ENCODE results near the gene IFI6.
"Not testable (repeated sequence)": the region's sequence is repeated elsewhere in the genome, so short reads cannot be mapped to it uniquely, and the experiment has no call there.

Gene IFI6, protein sequence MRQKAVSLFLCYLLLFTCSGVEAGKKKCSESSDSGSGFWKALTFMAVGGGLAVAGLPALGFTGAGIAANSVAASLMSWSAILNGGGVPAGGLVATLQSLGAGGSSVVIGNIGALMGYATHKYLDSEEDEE

DNA sequence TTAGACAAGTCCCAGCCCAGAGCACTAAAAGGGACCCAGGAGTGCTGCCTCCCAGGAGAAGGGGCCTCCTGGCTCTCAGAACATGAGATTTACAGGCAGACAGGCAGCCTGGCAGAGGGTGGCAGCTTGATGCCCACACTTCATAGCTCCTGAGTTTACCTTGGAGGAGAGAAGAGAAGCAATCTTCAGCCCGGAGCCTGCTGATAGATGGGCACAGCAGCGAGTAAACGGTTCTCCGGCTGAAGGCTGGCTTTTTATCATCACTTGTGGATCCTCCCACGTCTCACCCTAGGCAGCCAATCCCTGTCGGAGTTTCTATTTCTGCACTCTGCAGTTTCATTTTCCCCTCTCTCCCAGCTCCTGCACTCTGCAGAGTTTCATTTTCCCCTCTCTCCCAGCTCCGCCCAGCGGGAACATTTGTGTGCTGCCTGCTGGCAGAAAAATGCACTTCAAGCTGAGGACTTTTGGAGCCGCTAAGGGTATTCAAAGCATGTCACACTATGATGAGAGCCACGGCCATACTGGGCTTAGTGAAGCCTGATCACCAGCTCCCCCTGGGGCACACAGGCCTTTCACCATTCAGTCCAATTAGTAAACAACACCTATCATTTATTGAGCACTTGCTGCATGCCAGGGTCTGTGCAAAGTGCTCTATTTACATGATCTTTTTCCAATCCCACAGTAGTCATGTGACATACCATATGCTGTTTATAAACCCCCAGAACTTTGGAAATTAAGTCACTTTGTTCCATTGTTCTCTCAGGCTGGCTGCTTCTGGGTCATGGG lies at the start of gene IFI6:
Gene IFI6, minus strand, starts transcription at position 229 of the 786 bp plus-strand sequence. CDS start 2,878 bp downstream, outside the sequence.
- DNase-seq (peak; percentile 72), ATAC-seq (peak; percentile 93)

DNA sequence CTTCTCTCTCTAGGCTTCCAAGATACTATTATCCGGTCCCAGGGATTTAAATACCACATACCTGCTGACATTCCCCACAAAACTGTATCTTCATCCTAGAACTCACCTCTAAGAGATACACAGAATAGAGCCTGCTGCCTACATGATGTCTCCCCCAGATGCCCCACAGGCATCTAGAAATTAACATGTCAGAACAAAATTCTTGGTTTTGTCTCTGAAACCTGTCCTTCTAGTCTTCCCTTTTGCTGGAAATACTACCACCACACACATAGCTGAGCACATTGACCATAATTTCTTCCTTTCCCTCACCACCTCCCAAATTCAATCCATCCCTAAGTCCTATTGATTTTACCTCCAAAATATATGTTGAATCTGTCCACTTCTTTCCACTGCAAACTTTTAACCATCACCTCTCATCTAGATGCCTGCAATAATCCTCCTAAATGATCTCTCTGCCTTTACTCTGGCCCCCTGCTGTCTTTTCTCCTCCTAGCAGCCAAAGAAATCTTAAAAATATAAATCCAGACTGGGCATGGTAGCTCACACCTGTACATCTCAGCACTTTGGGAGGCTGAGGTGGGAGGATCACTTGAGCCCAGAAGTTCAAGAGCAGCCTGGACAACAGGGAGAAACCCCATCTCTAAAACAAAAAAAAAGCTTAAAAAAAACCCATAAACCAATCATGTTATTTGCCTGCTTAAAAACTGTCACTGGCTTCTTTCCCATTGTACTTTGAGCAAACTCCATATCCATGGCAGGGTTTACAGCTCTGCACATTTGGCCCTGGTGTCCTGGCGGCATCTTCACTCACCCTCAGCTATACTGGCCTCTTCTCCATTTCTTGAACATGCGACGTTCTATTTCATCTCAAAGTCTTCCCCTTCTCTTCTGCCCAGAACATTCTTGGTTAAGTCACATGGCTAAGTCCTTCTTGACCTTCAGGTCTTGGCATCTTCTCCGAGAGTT lies 47.6 kb upstream of the IFI6 start:
- no peak for ATAC-seq
- no peak for DNase-seq

DNA sequence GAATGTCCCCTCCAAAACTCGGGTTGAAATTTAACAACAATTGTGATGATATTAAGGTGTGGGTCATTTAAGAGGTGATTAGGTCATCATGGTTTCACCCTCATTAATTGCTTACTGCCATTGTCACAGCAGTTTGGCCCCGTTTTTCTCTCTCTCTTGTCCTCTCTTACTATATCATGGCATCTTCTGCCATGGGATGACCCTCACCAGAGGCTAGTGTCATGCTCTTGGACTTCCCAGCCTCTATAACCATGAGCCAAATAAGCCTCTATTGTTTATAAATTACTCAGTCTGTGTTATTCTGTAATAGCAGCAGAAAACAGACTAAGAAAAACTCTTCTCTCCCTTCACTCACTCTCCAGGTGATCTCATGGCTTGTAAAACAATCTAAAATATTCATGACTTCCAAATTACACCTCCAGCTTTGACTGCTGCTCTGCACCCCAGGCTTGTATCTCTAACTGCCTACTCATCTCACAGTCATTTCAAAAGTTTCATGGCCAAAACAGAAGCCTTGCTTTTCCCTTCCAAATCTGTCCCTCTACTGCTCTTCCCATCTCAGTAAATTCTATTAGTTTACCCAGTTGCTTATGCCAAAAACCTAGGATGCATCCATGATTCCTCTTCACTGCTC lies 44.4 kb upstream of the IFI6 start:
- no peak for ATAC-seq

DNA sequence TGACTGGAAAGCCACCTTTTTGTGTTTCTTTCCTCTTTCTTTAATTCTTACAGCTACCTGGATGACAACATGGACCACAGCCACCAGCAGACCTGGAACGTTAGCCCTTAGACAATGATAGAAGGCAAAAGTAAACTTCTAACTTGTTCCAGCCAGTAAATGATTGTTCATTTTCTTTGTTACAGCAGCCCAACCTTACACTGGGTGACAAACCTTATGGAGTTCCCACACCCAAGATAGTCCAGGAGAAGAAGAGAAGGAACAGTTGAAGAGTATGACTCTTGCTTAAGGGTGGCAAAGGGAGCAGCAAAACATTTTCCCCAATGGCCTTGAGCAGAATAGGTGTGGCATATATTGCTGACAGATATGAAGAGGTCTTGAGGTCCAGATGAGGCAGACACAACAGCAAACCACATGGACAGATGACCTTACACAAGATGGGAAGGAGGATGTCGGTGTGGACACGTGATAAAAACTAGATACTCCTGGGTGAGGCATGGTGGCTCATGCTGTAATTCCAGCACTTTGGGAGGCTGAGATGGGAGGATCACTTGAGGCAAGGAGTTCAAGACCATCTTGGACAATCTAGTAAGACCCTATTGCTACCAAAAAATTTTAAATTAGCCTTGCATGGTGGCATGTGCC lies 42.0 kb upstream of the IFI6 start:
- no peak for DNase-seq
- ATAC-seq = no peak

More for the DNA sequence above, 44.4 kb upstream of the IFI6 start:
- DNase-seq = no peak

DNA sequence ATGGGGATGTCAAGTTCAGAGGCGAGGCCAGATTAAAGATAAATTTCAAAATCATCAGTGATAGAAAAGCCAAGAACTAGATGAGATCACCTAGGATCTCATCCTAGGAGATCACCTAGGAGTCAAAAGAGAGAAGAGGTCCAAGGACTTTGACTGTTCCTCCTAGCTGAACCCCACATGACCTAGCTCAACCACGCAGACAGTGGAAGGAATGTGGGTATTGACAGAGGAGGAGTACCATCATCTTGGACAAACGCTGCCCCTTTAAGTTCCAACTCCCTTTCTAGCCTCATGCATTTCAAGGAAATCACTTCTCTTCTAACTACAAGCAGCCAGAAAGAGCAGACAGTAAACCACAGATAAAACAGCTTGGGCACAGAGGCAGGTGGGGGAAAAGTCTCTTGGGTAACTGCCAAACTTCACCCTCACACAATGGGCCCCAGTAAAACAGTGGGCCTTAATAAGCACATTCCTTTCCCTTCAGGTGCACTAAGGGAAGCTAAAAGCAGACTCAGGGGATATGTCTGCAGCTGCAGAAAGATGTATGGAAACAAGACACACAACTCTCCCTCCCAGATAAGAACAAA lies 41.2 kb upstream of the IFI6 start:
- DNase-seq = no peak

DNA sequence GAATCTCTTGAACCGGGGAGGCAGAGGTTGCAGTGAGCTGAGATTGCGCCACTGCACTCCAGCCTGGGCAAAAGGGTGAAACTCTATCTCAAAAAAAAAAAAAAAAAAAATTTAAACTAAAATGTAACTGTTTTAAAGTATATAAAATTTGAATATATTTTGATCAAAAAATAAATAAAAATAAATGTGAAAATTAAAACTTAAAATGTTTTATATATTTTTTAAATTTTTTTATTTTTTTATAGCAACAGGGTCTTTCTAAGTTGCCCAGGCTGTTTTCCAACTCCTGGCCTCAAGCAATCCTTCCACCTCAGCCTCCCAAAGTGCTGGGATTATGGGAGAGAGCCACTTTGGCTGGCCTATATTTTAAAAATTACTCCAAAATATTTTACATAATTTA lies 38.6 kb upstream of the IFI6 start:
- DNase-seq (no peak), ATAC-seq (no peak)

More for the DNA sequence above, 41.2 kb upstream of the IFI6 start:
- ATAC-seq = no peak

DNA sequence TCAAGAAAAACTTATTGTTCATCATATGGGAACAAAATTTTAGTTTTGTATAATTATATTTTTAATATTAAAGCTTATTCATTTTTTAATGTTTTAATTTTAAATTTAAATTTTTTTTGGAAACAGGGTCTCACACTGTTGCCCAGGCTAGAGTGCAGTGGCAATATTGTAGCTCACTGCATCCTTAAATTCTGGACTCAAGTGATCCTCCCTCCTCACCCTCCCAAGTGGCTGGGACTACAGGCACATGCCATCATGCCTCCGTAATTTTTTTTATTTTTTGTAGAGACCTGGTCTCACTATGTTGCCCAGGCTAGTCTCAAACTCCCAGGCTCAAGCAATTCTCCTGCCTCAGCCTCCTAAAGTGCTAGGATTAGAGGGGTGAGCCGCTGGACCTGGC lies 33.6 kb upstream of the IFI6 start:
- DNase-seq (no peak), ATAC-seq (no peak)

DNA sequence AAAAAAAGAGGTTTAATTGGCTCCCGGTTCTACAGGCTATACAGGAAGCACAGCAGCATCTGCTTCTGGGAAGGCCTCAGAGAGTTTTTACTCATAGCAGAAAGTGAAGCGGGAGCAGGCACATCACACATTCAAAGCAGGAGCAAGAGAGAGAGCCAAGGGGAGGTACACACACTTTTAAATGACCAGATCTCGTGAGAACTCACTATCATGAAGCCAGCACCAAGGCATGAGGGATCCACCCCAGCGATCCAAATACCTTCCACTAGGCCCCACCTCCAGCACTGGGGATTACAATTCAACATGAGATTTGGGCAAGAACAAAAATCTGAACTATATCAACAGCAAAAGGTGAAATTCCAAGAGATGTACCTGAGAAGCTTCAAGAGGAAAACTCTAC lies 33.0 kb upstream of the IFI6 start:
- DNase-seq (no peak), ATAC-seq (no peak)

DNA sequence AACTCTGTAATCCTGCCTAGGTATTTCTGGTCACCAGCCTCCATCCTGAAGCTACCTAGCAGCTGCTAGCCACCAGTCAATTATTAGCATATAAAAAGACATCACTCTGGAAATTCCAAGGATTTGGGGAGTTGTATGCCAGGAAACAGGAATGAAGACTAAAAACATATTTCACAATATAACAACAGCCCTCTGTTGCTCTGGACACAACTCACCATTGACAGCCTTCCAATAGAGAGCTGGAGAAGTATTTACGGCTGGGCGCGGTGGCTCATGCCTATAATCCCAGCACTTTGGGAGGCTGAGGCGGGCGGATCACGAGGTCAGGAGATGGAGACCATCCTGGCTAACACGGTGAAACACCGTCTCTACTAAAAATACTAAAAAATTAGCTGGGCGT lies 24.8 kb upstream of the IFI6 start:
- not testable (repeated sequence) for DNase-seq, ATAC-seq

DNA sequence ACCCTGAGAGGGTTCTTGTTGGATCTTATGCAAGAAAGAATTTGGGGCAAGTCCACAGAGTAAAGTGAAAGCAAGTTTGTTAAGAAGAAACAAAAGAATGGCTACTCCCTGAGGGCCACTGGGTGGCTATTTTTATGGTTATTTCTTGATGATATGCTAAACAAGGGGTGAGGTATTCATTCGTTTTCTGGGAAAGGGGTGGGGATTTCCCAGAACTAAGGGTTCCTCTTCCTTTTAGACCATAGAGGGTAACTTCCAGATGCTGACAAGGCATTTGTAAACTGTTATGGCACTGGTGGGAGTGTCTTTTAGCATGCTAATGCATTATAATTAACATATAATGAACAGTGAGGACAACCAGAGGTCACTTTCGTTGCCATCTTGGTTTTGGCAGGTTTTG lies 18.2 kb upstream of the IFI6 start:
- DNase-seq (no peak), ATAC-seq (no peak)

DNA sequence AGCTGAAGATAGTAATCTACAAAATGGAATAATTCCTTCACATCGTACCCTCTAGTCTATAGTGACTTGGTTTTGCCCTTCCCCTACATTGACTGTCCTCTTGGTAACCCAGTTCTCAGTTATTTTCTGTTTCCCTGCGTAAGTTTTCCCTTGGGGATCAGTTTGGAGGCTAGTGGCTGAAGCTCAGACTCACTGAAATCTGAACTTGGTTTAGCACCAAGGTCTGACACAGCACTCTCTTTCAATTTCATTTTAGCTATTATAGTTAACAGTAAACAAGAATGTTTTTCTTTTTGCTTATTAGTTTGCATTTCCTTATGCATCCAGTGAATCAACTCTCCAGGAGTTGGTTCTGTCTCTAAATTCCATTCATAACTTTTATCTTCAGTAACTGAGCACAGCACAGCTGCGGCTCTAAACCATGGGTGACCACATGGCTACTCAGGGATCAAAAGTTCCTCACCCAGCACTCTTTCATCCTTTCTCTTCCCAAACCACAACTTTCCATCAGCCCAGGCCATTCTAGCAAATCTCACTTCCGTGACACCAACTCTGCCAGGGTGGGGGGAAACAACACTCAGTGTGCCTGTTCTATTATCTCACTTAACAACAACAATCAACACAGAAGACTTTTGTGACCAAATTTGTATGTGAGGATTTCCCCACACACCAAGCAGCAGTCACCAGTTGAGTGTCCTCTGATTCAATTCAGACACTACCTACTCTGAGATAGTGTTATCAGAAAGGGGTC lies 17.6 kb upstream of the IFI6 start:
- no peak for DNase-seq
- ATAC-seq = peak; percentile 46

DNA sequence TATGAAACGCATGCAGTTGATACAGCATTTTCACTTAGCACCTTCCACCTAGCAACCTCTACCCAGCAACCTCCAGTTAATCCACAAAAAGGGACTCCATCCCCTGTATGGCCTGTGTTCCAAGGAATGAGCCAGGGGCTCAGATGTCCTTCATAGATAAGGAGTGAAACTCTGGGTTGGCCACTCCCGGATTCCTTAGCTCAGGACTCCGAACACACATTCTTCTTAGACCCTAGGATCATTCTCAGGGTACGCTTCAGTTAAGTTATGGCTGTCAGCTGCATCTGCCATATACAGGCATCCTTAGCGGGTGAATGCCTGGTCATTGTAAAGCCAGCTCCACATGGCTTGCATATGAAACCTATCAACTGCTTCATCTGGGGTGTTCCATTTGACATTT lies 15.9 kb upstream of the IFI6 start:
- DNase-seq = no peak
- no peak for ATAC-seq

DNA sequence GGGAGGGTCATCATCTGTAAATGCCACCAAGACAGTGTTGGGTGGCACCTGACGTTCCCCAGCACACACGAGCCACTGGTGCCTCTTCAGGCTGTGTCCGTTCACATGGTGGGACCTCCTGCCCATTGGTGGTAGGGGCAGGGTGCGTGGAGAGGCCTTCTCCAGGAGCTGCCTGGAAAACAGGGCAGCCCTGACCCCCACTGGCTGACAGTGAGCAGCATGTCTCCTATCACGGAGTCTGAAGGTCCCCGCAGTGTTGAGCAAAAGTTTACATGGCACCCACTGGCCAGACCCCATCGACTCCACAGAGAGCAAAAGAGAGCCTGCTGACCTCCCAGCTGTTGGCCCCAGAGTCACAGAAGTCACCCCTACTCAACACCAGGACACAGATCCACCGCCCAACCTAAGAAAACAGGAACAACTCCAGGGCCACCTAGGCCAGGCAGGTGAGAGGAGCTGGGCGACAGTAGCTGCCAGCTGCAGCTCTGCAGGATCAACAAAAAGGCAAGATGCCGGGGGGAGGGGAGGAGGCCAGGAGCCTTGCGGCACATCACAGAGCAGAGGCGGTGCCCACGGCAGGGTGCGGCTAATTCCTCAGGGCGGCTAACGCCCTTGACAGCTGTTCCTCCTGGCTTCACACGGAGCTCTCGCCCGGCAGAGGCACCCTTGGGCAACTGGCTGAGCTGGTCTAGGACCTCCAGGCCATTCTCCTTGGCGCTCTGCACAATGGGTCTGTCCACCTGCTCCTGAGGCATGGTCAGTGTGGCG lies 14.4 kb upstream of the IFI6 start:
- no peak for ATAC-seq

DNA sequence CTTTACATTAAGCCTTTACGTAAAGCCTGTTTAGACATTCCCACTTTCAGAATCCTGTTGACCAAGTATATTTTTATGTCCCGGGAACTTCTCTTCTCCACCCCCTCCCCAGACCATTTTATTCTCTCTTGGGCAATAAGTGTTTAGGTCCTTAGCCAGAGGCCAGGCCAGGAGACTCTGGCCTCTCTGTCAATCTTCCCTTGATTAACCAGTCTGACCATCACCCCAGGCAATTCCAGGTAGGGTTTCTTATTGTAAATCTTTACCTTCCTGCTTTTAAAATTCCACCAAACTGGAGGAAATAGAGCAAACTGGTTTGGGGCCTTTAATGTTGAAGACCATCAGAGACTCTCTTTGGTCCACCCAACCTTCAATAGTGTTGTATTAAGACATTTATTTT lies 12.2 kb upstream of the IFI6 start:
- ATAC-seq (no peak), DNase-seq (no peak)

More for the DNA sequence above, 14.4 kb upstream of the IFI6 start:
- DNase-seq = no peak

DNA sequence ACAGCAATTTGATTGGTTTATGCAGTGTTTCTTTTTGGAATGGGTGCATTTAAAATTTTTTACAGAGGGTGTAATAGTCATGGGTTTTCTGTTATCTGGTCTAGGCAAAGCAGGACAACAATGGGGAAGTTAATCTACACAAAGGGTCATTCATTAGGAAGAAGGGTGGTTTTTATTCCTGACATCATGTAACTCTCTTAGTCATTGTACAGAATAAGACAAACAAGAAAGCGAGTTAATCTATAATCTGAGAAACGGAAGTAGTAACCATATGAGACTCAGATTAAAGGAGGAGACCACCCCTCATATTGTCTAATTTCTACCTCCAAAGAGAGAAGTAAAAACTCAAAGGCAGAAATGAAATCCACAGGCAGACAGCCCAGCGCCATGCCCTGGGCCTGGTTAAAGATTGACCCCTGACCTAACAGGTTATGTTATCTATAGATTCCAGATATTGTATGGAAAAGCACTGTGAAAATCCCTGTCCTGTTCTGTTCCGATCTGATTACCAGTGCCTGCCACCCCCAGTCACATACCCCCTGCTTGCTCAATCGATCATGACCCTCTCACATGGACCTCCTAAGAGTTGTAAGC lies 10.5 kb upstream of the IFI6 start:
- DNase-seq = no peak
- ATAC-seq = no peak

DNA sequence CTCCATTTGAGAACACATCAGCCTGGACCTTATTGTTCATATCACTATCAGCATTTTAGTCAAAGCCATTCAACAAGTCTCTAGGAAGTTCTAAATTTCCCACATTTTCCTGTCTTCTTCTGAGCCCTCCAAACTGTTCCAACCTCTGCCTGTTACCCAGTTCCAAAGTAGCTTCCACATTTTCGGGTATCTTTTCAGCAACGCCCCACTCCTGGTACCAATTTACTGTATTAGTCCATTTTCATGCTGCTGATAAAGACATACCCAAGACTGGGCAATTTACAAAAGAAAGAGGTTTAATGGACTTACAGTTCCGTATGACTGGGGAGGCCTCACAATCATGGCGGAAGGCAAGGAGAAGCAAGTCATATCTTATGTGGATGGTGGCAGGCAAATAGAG lies 9.6 kb upstream of the IFI6 start:
- not testable (repeated sequence) for ATAC-seq, DNase-seq

DNA sequence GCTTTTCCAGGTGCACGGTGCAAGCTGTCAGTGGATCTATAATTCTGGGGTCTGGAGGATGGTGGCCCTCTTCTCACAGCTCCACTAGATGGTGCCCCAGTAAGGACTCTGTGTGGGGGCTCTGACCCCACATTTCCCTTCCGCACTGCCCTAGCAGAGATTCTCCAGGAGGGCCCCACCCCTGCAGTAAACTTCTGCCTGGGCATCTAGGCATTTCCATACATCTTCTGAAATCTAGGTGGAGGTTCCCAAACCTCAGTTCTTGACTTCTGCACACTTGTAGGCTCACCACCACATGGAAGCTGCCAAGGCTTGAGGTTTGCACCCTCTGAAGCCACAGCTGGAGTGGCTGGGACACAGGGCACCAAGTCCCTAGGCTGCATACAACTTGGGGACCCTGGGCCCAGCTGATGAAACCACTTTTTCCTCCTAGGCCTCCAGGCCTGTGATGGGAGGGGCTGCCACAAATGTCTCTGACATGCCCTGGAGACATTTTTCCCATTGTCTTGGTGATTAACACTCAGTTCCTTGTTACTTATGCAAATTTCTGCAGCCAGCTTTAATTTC lies 8.3 kb upstream of the IFI6 start:
- not testable (repeated sequence) for DNase-seq, ATAC-seq

DNA sequence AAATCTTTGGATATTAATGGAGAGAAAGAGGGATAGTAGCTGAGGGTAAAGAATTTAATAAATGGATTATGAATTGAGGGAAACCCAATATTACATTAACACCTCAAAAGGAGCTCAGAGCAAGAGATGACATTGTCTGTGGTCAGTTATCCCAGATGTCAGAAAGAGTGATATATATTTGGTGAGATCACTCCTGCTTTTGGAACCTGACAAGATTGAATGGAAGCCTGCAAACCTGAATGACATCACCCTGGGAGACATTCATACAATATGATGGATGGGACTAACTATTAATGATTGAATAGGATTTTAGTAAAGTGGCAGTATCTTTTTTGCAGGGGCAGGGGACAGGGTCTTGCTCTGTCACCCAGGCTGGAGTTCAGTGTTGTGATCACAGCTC lies 6.8 kb upstream of the IFI6 start:
- DNase-seq (no peak), ATAC-seq (no peak)

DNA sequence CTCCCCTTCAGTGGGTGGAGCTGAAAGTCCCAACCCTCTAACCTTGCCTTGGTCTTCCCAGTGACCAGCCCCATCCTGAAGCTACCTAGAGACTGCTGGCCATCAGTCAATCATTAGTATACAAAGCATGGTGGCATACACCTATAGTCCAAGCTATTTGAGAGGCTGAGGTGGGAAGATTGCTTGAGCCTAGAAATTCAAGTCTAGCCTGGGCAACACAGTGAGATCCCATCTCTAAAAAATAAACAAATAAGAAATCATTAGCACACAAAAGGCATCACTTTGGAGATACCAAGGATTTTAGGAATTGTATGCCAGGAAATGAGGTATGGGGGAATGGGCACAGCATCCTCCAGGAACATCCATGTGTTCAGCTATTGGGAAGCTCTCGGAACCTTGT lies 4.4 kb upstream of the IFI6 start:
- no peak for ATAC-seq
- no peak for DNase-seq
